Measurements from ENCODE around the gene PLEK2. TPM values are rescaled to one million over a fixed set of nuclear protein-coding genes. Genes with fewer than 3 reads are reported as not detected.
A peak's percentile ranks its signal among the peaks of the same experiment; 100 is the strongest.

Gene PLEK2
- total RNA-seq, 1 donor from 2014 or later, result not detected

DNA sequence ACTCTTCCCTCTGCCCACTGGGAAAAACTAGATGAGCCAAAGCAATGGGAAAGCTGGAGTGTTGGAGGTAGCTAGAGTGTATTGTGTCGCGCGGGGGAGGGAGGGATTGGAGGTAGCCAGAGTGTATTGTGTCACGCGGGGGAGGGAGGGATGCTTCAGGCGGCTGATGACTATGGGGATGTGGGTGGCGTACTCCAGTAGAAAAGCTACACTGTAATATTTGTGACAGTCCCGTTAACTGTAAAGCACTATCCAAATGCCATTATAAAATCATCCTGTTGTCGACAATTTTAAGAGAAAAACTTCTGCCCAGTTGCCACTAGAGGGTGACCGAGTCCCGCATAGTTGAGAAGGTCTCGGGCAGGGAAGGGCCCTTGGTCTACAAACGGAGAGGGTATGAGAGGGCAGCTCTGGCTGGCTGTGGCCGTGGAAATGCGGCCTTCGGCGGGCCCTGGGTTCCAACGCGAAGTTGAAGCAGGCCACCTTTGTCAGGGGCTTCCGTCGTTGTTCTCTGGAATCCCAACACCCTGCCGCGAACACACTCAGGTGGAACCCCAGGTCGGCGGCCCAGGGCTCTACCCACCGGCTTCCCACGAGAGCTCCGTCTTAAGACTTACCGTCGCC lies 15.1 kb upstream of the PLEK2 start:
- H3K27ac Mint-ChIP-seq (ENCODE audit: unreplicated experiment), result peak overlapping the region; percentile 6

DNA sequence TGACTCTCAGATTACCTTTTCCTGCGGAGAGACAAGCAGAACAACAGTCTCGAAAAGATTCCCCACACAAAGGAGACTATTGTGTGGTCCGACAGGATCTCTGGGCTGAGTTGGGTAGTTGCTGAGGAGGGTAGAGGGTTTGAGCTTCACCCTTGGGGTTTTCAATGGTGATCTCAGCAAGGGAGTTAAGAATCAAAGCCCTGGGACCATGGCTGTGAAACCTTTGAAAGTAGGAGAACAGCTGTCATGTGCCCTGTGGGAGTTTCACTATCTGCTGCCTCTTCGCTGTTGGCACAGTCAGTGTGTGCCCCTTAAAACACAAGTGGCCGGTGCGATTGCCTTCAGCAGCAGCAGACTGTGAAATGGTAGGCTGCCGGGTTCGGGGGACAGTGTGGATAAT lies 14.2 kb upstream of the PLEK2 start:
- H3K9me3 Mint-ChIP-seq, result no peaks in the 10 kb centered on the region
- no peaks in the 10 kb centered on the region for H3K27me3 Mint-ChIP-seq (ENCODE audit: low read depth)
- H3K4me3 Mint-ChIP-seq, result no peak overlapping the region
- H3K36me3 Mint-ChIP-seq (ENCODE audit: low read depth), result no peaks in the 10 kb centered on the region
- H3K4me1 Mint-ChIP-seq, result peaks cover 15% of the 10 kb centered on the region
- TF ChIP-seq, protein P1, sequence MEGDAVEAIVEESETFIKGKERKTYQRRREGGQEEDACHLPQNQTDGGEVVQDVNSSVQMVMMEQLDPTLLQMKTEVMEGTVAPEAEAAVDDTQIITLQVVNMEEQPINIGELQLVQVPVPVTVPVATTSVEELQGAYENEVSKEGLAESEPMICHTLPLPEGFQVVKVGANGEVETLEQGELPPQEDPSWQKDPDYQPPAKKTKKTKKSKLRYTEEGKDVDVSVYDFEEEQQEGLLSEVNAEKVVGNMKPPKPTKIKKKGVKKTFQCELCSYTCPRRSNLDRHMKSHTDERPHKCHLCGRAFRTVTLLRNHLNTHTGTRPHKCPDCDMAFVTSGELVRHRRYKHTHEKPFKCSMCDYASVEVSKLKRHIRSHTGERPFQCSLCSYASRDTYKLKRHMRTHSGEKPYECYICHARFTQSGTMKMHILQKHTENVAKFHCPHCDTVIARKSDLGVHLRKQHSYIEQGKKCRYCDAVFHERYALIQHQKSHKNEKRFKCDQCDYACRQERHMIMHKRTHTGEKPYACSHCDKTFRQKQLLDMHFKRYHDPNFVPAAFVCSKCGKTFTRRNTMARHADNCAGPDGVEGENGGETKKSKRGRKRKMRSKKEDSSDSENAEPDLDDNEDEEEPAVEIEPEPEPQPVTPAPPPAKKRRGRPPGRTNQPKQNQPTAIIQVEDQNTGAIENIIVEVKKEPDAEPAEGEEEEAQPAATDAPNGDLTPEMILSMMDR (conservative IDR thresholded peaks at IDR 0.05), result no peak
- no peak for DNase-seq (ENCODE audit: low read depth, low spot score)
- no peak overlapping the region for H3K27ac Mint-ChIP-seq (ENCODE audit: unreplicated experiment)

More for the DNA sequence above, 15.1 kb upstream of the PLEK2 start:
- Mint-ChIP-seq H3K4me1 (peaks cover 15% of the 10 kb centered on the region), H3K36me3 (ENCODE audit: low read depth) (no peaks in the 10 kb centered on the region), H3K27me3 (ENCODE audit: low read depth) (no peaks in the 10 kb centered on the region), H3K9me3 (no peaks in the 10 kb centered on the region), H3K4me3 (peak overlapping the region; percentile 25)
- TF ChIP-seq, protein P1 (conservative IDR thresholded peaks at IDR 0.05), result peak; percentile 88
- peak; percentile 71 for DNase-seq (ENCODE audit: low read depth, low spot score)

DNA sequence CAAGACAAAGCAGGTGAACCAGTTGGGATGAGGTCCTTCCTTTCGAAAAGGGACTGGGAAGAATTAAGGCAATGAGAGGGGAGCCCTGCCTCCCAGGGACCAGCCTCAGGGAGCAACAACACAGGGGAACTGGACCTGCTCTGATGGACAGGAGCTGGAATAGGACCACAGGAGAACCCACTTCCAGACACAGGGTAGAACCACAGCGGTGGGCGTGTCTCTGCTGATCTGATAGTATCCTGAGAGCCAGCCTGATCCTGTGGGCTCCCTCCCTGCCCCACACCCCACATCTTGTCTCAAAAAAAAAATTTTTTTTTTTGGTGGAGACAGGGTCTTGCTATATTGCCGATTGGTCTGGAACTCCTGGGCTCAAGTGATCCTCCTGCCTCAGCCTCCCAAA lies 13.6 kb upstream of the PLEK2 start:
- no peak overlapping the region for H3K27ac Mint-ChIP-seq (ENCODE audit: unreplicated experiment)
- no peaks in the 10 kb centered on the region for H3K9me3 Mint-ChIP-seq
- no peaks in the 10 kb centered on the region for H3K27me3 Mint-ChIP-seq (ENCODE audit: low read depth)
- TF ChIP-seq, protein P1 (conservative IDR thresholded peaks at IDR 0.05), result no peak
- DNase-seq (ENCODE audit: low read depth, low spot score), result no peak
- H3K36me3 Mint-ChIP-seq (ENCODE audit: low read depth), result no peaks in the 10 kb centered on the region
- H3K4me1 Mint-ChIP-seq, result peaks cover 15% of the 10 kb centered on the region
- no peak overlapping the region for H3K4me3 Mint-ChIP-seq

DNA sequence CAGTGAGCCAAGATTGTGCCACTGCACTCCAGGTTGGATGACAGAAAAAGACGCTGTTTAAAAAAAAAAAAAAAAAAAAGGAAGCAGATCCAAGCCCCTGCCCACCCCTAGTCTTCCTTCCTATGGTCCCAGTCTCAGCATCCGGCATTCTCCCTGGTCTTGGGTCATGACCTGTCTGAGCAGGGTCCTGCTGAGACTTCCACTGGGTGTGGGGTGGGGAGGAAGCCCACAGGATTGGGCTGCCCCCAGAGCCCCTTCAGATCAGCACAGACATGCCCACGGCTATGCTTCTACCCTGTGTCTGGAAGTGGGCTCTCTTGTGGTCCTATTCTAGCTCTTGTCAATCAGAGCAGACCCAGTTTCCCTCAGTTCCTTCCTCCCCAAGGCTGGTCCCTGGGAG lies 12.6 kb upstream of the PLEK2 start:
- H3K27ac Mint-ChIP-seq (ENCODE audit: unreplicated experiment), result no peak overlapping the region

DNA sequence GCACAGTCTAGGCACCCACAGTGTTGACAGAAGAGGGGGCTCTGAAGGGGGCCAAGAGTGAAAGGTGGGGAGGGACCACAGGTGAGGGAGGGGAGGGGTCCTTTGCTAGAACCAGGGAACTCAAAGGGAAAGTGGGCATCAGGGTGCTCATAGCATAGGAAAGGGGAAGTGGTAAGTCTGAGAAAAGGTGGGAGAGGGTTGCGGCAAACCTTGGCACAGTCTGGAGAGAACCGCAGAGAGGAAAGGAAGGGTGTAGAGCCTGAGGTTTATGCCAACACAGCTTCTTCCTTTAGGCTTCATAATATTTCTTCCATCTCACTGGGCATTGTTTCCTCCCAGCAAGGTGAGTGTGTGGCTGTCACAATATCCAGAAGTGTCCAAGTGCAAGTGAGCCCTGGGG lies 11.5 kb upstream of the PLEK2 start:
- Mint-ChIP-seq H3K4me3 (no peak overlapping the region), H3K27me3 (ENCODE audit: low read depth) (no peaks in the 10 kb centered on the region), H3K36me3 (ENCODE audit: low read depth) (no peaks in the 10 kb centered on the region), H3K4me1 (peaks cover 15% of the 10 kb centered on the region), H3K9me3 (no peaks in the 10 kb centered on the region), H3K27ac (ENCODE audit: unreplicated experiment) (no peak overlapping the region)
- DNase-seq (ENCODE audit: low read depth, low spot score), result no peak
- TF ChIP-seq, protein P1 (conservative IDR thresholded peaks at IDR 0.05), result no peak

More for the DNA sequence above, 12.6 kb upstream of the PLEK2 start:
- no peaks in the 10 kb centered on the region for H3K9me3 Mint-ChIP-seq
- no peak overlapping the region for H3K4me3 Mint-ChIP-seq
- peaks cover 15% of the 10 kb centered on the region for H3K4me1 Mint-ChIP-seq
- no peaks in the 10 kb centered on the region for H3K27me3 Mint-ChIP-seq (ENCODE audit: low read depth)
- H3K36me3 Mint-ChIP-seq (ENCODE audit: low read depth), result no peaks in the 10 kb centered on the region
- no peak for DNase-seq (ENCODE audit: low read depth, low spot score)
- TF ChIP-seq, protein P1 (conservative IDR thresholded peaks at IDR 0.05), result no peak

Measured in neural crest cell (in vitro differentiated cells).